ENCODE results near the gene ABCA13.

DNA sequence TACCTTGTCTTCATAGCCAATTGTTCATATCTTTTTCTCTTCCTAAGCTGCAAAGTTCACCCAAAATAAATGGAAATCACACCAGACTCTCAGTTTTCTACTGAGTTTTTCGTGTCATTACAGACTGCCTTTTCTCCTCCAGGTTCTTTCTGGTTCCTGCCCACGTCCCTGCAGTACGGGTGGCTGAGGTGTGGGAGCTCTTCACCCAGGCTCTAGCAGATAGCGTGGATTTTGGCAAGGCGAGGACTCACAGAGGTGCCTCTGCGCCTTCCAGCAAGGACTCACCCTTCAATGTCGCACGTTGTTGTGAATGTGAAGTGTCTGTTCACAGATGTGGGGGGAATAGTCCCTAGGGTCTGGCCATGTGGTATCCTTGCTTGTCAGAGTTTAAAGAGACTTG, 71.6 kb downstream of the ABCA13 start:
- TF ChIP-seq, protein P1, sequence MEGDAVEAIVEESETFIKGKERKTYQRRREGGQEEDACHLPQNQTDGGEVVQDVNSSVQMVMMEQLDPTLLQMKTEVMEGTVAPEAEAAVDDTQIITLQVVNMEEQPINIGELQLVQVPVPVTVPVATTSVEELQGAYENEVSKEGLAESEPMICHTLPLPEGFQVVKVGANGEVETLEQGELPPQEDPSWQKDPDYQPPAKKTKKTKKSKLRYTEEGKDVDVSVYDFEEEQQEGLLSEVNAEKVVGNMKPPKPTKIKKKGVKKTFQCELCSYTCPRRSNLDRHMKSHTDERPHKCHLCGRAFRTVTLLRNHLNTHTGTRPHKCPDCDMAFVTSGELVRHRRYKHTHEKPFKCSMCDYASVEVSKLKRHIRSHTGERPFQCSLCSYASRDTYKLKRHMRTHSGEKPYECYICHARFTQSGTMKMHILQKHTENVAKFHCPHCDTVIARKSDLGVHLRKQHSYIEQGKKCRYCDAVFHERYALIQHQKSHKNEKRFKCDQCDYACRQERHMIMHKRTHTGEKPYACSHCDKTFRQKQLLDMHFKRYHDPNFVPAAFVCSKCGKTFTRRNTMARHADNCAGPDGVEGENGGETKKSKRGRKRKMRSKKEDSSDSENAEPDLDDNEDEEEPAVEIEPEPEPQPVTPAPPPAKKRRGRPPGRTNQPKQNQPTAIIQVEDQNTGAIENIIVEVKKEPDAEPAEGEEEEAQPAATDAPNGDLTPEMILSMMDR (IDR thresholded peaks at IDR 0.05; ENCODE audit: insufficient read depth, low read length): no peak
- TF ChIP-seq POLR2AphosphoS5 (IDR thresholded peaks at IDR 0.05; ENCODE audit: low read depth): no peak
